WERI-Rb-1 (cell line): ENCODE results near the gene SRD5A1.
"Not testable (repeated sequence)": the region's sequence is repeated elsewhere in the genome, so short reads cannot be mapped to it uniquely, and the experiment has no call there.

Experiments
- DNase-seq: peaks from one replicate; pipeline ENCODE4 v3.0.0-alpha.2; 2020
- H3K27ac ChIP-seq: fragments of 250-450 bp; sonication (Bioruptor Pico); 2 replicates; pipeline ENCODE4 v1.5.1; 2020; ENCODE audit warnings: mild to moderate bottlenecking, moderate library complexity
- H3K27me3 ChIP-seq: fragments of 250-450 bp; sonication (Bioruptor Pico); 2 replicates; pipeline ENCODE4 v1.5.1; 2021; ENCODE audit warnings: mild to moderate bottlenecking, low read depth, moderate library complexity; ENCODE audit not compliant: insufficient read depth, severe bottlenecking
- H3K36me3 ChIP-seq: fragments of 250-450 bp; sonication (Bioruptor Pico); 2 replicates; pipeline ENCODE4 v1.5.1; 2020; ENCODE audit warnings: mild to moderate bottlenecking, moderate library complexity
- H3K4me3 ChIP-seq: 2 replicates; pipeline ENCODE4 v1.5.1; 2011; ENCODE audit warnings: low read depth, mild to moderate bottlenecking, control low read depth, low read length
- H3K9me3 ChIP-seq: fragments of 250-450 bp; sonication (Bioruptor Pico); 2 replicates; pipeline ENCODE4 v1.5.1; 2021; ENCODE audit warnings: mild to moderate bottlenecking, moderate library complexity; ENCODE audit not compliant: severe bottlenecking
- CTCF ChIP-seq: IDR thresholded peaks from 2 replicates; pipeline ENCODE4 v1.5.1; 2011; ENCODE audit warnings: low read depth, mild to moderate bottlenecking, control low read depth, inconsistent platforms, low read length

Gene SRD5A1

GRCh38 chr5:6656680-6657079, 23.4 kb downstream of the SRD5A1 start:
- Histone ChIP-seq H3K27ac (no peak overlapping the region), H3K9me3 (no peaks in the 10 kb centered on the region), H3K36me3 (peaks cover 51% of the 10 kb centered on the region), H3K27me3 (no peaks in the 10 kb centered on the region), H3K4me3 (no peak overlapping the region)
- no peak for TF ChIP-seq CTCF
- DNase-seq: no peak

GRCh38 chr5:6659941-6660684, 26.9 kb downstream of the SRD5A1 start:
- H3K27ac ChIP-seq: no peak overlapping the region
- H3K36me3 ChIP-seq: peaks cover 38% of the 10 kb centered on the region
- no peaks in the 10 kb centered on the region for H3K27me3 ChIP-seq
- no peak overlapping the region for H3K4me3 ChIP-seq
- no peak for TF ChIP-seq CTCF
- no peak for DNase-seq
- H3K9me3 ChIP-seq: no peaks in the 10 kb centered on the region

GRCh38 chr5:6660688-6661087, 27.4 kb downstream of the SRD5A1 start:
- H3K36me3 ChIP-seq: peaks cover 32% of the 10 kb centered on the region
- H3K4me3 ChIP-seq: no peak overlapping the region

GRCh38 chr5:6666762-6667161, 33.5 kb downstream of the SRD5A1 start:
- no peaks in the 10 kb centered on the region for H3K9me3 ChIP-seq
- no peaks in the 10 kb centered on the region for H3K27me3 ChIP-seq
- H3K4me3 ChIP-seq: no peak overlapping the region
- H3K27ac ChIP-seq: no peak overlapping the region
- DNase-seq: no peak
- H3K36me3 ChIP-seq: peaks cover 6% of the 10 kb centered on the region
- no peak for TF ChIP-seq CTCF

More at GRCh38 chr5:6660688-6661087, 27.4 kb downstream of the SRD5A1 start:
- H3K27ac ChIP-seq: no peak overlapping the region
- no peaks in the 10 kb centered on the region for H3K9me3 ChIP-seq
- no peak for TF ChIP-seq CTCF
- H3K27me3 ChIP-seq: no peaks in the 10 kb centered on the region
- DNase-seq: no peak

- Histone ChIP-seq H3K4me3 (no peak overlapping the region), H3K36me3 (peaks cover 6% of the 10 kb centered on the region), H3K27ac (no peak overlapping the region), H3K27me3 (no peaks in the 10 kb centered on the region), H3K9me3 (no peaks in the 10 kb centered on the region)
- no peak for DNase-seq
- no peak for TF ChIP-seq CTCF
Measured at GRCh38 chr5:6667648-6668047, 34.4 kb downstream of the SRD5A1 start.

- H3K36me3 ChIP-seq, H3K4me3 ChIP-seq, H3K9me3 ChIP-seq, H3K27me3 ChIP-seq, H3K27ac ChIP-seq, DNase-seq: not testable (repeated sequence)
Measured at GRCh38 chr5:6668717-6669116, 35.5 kb downstream of the SRD5A1 start.
